Occipital lobe (tissue), 2 donors: Measurements from ENCODE around the gene KCNN3. TPM values are rescaled to one million over a fixed set of nuclear protein-coding genes. Genes with fewer than 3 reads are reported as not detected.
"Not testable (repeated sequence)": the region's sequence is repeated elsewhere in the genome, so short reads cannot be mapped to it uniquely, and the experiment has no call there.

Source experiments
- DNase-seq: peaks from one replicate; lab custom pipeline; 2025; lab: John Stamatoyannopoulos, UW
- total RNA-seq: library from RNA; depleted of rRNA; stranded (reverse); fragments of >200 nt; gene quantifications from one replicate; pipeline ENCODE4 v1.2.3, GENCODE V29; 2014

KCNN3 gene
- 3.6 TPM for total RNA-seq

DNA sequence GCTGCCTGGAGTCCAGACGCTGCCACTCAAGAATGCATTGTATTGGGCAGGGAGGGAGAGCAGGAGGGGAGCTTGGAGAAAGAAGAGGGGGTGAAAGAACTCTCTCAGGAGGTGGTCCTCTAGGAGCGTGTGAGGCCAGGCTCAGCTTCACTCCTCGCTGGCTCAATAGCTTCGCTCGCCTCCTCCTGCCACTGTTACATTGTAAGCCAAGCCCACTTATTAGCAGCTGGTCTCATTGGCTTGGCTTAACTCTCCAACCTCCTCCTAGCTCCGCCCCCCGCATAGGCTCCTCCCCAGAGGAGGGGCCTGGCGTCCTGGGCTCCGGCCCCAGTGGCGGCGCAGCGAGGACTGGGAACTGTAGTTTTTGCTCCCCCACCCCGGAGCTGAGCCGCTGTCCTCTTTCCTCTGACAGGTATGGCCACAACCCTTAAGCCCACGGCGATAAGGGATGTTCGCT is at the start of gene KCNN3:
Gene KCNN3 (minus strand): TSS at position 167 of the 457 bp plus-strand sequence. CDS start 317 bp downstream, outside the sequence.
- DNase-seq: peak; percentile 91

DNA sequence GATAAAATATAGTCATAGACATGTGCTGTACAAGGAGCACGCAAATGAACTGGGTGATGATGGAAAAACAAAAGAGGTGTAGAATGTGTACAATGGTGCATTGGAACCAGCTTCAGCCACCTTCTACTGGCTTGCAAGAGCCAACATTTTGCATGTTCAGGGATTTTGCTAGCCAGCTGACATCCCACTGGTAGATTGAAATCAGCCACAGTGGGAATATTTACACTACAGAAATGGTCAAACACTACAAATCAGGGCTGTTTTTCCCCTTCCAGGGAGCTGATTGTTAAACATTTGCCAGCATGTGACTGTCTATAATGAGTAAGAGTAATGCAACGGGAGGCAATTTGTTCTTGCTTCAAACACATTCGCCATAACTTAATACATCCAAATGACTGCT is 43.2 kb upstream of the KCNN3 start:
- no peak for DNase-seq

GRCh38 chr1:154912755-154913154 is 42.7 kb upstream of the KCNN3 start:
- DNase-seq: no peak

DNA sequence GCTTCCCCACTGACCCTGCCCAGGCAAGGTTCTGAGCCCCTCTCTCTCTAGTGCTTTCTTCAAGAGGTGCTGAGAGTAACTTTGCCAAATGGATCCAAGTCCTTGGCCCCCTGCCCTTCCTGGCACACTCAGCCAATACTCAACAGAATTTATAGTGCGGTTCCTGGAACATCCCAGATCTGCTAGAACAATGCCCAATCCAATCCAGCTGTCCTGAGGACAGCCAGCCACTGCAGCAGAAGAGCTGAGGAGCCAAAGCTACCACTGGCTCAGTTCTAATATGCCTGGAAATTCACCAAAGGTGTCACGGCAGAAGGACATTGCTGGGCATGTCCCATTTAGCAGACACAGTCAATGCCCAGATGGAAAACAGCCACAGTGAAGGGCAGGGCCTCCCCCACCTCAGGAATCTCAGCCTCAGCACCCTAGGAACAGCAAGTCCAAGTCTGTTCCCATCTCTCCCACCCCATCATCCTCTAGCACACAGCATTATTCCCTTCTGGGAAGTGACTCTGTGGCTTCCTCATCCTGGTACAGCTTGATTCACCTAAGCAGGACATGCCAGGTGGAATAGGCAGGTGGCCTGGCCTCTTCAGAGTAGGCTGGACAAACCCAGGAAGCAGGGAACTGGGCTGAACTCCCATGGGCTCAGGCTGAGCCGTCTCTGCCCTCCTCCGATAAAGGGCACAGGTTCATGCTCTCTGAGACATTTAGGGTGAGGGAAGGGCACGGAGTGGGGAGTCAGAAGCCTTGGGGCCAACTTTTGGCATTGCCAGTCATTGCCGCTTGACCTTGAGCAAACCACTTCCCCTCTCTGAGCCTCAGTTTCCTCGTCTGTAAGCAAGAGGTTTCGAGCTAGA is 41.8 kb upstream of the KCNN3 start:
- no peak for DNase-seq

- no peak for DNase-seq
Measured at GRCh38 chr1:154910851-154911250, 40.8 kb upstream of the KCNN3 start.

GRCh38 chr1:154908937-154909336 is 38.9 kb upstream of the KCNN3 start:
- DNase-seq: no peak

- DNase-seq: not testable (repeated sequence)
Measured at GRCh38 chr1:154908129-154908528, 38.0 kb upstream of the KCNN3 start.

DNA sequence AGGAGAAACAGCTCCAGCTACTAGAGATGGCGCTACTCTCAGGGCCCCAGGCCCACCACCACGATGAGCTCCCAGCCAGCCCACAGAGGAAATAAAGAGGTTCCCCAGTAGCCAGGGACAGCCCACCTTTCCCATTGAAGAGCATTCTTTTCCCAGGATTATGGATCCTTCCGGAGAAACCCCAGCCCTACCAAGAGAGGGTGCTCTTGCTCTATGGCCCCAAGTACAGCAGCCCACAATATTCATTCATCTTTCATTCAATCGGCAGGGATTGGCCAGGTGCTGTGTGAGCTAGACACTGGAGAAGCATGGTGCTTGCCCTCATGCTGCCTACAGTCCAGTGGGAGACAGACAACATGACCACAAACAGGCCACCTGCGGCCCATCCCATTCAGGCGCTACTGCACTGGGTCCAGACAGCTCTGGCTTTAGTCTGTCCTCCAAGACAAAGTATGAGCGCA is 36.6 kb upstream of the KCNN3 start:
- no peak for DNase-seq

DNA sequence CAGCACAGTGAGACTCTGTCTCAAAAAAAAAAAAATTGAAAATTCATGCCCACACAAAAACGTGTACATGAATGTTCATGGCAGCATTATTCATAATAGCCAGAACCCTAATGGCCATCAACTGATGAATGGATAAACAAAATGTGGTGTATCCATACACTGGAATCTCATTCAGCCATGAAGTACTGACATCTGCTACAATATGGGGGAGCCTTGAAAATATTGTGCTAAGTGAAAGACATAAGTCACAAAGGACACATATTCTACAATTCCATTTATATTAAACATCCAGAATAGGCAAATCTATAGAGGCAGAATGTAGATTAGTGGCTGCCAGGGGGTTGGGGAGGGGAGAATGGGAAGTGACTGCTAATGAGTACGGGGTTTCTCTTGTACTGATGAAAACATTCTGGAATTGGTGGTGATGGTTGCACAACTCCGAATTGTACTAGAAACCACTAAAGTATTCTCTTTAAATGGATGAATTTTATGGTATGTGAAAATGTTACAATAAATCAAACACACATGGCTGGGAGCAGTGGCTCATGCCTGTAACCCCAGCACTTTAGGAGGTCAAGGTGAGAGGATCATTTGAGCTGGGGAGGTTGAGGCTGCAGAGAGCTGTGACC is 33.0 kb upstream of the KCNN3 start:
- DNase-seq: no peak

- DNase-seq: no peak
Measured at GRCh38 chr1:154901591-154901990, 31.5 kb upstream of the KCNN3 start.

DNA sequence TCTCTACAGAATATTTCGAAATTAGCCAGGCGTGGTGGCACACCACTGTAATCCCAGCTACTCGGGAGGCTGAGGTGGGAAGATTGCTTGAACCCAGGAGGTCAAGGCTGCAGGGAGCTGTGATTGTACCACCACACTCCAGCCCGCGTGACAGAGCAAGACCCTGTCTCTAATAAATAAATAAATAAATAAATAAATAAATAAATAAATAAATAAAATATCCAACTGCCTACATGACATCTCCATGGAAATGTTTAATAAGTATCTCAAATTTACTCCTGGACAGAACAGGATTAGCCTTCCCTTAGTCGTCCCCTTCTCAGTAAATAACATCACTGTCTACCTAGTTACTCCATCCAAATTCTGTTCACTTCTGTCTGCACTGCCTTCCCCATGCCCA is 29.0 kb upstream of the KCNN3 start:
- DNase-seq: no peak

DNA sequence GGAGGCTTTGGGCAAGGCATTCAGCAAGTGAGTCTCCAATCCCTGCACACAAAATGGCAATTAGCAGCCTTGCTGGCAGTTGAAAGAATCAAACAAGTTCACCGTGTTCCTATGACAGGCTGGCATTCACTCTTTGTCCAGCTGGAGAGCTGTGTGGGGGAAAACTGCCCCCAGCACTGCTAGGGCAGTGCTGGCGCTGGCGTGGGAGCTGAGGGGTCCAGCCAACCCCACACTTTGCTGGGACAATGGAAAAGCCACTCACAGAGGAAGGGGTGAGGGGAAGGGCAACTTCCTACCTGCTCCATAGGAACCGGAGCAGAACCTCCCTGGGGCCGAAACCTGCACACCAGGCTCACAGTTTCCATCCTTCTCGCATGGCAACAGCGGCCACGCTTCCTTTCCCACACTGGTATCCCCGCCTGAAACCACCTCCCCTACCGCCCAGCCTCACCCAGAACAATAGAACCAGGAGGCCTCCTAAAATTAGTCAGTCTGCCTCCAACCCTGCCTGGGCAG is 26.7 kb upstream of the KCNN3 start:
- no peak for DNase-seq

DNA sequence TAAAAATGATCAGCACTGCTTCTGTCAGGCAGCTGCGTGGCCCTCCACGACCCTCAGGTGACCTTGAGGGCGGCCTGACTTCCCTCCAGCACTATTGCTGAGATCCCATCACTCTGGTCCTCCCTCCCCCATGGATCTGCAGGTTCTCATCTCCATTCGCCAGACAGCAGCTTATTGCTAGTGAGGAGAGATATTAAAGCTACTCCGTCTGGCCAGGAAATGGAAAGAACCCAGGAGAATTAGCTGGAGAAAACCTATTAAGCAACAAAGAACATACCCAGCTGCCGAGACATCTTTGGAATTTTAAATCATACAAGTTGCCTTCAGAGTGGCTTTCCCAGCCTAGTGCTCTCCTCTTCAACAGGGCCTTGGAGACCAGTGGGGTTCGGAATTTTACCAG is 25.7 kb upstream of the KCNN3 start:
- no peak for DNase-seq

GRCh38 chr1:154891452-154891851 is 21.4 kb upstream of the KCNN3 start:
- no peak for DNase-seq

GRCh38 chr1:154888757-154889156 is 18.7 kb upstream of the KCNN3 start:
- no peak for DNase-seq

- DNase-seq: no peak
Measured at GRCh38 chr1:154886281-154887015, 16.4 kb upstream of the KCNN3 start.

DNA sequence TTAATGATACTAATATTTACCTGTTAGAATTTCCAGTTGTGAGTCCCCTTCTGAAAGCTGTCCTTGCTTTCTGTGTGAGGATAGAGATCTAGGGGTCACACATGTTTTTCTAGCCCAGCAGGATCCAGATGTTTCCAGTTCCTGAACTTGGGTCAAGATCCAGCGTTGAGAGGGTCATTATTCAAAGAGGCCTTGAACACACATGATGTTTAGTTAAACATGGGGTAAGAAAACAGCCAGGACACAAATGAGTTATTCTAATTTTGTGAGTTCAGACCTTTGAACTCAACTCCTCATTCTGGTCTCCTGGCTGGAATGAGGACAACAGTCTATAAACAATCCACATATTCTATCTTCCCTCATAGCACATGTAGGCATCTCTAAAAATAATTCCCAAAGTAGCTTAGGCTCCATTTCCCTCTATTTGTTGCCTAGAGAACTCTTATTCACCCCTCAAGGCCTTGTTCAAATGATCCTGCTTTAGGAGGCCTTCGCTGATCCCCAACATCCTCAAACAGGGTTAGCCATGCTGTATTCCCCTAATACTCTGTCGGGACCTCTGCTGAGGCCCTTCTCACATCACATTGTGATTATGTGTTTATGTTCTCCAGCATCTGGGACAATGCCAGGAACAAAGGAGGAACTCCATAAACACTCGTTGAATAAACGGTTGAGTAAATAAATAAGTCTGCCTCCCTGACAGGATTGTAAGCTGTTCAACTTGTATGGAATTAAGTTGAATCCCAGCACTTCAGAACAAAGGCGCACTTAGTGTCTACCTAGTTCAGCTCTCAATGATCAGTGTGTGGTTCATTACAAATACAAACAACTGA is 15.0 kb upstream of the KCNN3 start:
- DNase-seq: no peak

- DNase-seq: no peak
Measured at GRCh38 chr1:154883919-154884868, 14.1 kb upstream of the KCNN3 start.

DNA sequence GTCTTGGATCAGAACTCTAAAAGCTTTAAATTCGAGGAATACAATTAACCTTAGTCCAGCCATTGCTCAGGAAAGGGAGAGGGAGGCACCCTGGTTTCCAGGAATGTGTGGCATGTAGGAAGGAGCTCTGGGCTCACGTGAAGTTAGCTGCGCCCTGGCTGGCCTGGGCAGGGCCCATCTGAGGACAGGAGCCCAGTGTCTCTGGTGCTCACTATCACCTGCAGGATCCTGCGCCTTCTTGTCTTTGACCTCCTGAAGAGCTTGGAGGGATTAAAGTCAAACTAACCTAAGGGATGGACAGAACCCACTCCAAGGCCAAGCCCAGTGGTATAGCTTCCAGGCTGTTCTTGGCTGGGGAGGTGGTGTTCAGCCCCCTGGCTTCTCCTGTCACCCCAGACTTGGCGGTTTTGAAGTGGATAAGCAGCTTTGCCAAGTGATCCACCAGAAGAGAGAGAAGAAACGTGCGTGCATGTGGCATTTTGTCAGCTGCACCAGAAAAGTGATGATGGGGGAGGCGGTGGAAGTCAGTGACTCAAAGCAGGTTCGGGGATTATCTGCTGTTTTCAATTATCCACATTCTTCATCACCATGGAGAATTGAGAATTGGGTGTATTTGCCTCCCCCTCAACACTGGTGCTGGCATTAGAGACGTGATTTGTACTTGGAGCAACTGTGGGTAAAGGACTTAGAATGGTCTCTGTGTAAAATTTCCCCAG is 11.9 kb upstream of the KCNN3 start:
- no peak for DNase-seq
